Stimulated activated CD8-positive, alpha-beta memory T cell treated with anti-CD3 and anti-CD28 coated beads, Interleukin-7, amount 100 ng/mL, for 4 hours (primary cell): ENCODE measurements around the gene GFOD1.

Source experiments
- DNase-seq, 2 donors: peaks; one replicate each; pipeline ENCODE4 v3.0.0-alpha.2; 2020; ENCODE audit warnings: low read depth in 2 of 2

GFOD1 gene

DNA sequence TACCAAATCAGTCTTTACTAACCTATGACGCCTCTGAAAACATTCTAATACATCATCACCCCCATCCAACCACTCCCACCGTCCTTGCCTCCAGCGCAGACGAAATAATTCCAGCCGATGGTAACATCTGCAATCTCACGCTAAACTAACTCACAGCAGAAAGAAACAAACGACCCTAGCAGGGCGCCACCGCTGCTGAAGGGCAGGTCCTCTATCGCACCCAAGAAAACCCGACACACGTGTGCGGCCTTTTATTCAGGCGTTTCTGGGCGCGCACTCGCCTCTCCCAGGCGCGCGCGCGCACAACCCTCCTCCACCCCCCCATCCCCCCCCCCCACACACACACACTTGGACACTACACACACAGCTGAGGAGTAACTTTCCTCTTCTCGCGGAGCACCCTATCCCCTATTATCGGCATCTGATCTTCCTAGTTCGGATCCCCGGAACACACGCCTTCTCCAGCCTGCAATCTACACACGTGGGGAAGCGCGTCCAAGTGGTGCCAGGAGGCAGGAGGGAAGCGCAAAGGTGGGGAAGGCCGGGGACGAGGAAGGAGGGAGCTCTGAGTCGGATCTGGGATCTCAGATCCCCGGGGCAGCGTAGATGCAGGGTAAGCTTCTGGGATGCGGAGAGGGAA is 1.4 kb downstream of the GFOD1 start:
- DNase-seq: no peak

DNA sequence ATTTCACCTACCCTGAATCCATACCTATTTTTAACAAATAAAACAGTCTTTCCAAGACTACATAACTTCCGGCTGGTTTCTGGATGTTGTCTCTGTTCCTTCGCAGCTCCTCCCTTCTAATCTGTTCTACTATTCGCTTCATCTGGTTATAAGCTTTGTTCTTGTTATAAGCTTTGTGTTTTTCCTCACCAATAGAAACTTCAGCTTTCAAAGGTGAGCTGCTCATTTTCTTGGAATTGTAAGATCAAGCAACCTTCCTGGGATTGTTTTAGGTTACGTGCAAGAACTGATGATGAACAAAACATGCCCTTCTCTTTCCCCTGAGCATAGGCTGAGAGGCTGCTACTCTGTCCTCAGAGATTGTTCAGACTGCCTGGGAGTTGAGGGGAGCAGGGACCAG is 2.1 kb downstream of the GFOD1 start:
- DNase-seq: no peak

DNA sequence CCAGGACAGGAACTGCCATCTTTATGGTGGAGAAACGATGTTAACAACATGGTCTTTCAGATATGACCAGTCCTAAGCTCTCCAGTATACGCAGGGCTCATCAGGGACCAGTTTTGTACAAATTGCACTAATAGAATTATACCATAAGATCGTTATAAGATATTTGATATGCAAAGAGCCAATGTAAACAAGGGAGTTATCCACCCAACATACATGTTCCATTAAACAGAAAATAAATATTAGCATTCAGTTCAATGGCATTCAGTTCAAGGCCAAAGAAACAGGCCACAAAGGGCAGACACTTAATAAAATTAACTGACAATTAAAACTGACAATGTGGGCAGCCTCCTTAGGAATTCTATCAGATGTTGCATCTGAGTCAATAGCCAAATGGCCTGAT is 2.6 kb downstream of the GFOD1 start:
- no peak for DNase-seq

DNA sequence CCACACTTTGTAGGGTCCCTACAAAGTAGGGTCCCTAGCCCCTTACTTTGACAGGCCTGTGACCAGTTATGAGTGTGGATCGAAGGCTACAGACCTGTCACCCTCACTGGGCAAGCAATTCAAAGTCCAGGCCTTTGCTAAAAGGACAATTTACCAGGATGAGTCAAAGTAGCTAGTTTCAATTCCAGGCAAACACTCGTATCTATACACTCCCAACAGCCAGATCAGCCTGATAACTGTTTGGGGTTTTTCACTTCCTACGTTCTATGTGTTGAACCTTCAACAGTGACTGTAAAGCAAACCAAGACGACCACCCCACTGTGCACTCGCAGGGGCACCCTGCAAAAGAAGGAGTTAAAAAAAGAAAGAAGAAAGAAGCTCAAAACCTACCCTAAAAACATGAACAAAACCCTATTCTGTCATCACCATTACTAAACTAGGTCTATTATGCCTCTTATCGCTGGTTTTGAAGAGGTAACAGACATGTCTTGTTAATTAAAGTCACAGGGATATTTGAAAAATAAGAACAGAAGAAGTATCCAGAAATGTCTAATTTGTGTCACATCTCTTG is 3.2 kb downstream of the GFOD1 start:
- no peak for DNase-seq

DNA sequence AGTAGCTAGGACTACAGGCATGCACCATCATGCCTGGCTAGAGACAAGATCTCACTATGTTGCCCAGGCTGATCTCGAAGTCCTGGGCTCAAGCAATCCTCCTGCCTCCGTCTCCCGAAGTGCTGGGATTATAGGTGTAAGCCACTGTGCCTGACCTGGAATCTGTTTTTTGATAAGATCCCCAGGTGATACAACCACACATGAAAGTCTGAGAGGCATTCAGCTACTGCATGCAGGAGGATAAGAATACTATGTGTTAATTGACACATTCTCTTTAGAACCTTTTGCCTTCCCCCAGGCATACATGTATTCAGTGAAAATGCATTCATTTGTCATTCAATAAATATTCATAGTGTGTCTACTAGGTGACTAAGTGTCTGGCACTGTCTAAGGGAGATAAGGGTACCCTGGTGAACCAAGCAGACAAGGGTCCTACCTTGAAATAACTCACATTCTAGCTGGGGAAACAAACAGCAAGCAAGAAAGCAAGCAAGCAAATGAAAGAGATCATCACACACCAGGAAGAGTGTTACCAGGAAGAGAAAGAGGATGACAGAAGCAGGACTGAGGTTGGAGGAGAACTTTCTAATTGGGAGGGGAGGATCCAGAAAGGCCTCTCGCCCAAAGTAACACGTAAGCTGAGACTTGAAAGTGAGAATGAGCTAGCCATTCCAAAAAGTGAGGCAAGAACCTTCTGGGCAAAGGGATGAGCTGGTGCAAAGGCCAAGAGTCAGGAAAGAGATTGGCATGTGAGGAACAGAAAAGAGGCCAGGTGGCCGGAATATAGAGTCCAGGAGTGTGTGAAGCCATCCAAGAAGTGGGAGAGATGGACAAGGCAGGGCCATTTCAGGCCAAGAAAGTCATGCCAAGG is 6.5 kb downstream of the GFOD1 start:
- DNase-seq: no peak

DNA sequence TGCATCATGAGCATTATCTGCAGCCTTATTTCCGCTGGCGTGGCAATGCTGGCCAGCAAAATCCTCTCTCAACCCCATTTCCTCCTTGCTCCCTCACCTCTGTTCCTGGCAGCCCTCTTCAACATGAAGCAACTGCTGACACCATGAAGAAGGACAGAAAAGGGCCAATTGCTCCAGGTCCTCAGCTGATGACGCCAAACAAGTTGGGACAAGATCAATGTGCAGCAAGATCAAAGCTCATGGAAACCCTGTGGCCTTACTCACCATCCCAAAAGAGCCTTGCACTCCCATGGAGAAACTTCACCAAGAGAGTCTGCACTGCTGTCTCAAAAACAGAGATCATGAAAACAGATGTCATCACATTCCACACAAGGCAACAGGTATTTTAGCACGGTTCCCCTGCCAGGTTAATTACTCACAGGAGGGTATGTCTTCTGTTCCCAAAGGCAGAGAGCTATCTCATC is 7.4 kb downstream of the GFOD1 start:
- no peak for DNase-seq

DNA sequence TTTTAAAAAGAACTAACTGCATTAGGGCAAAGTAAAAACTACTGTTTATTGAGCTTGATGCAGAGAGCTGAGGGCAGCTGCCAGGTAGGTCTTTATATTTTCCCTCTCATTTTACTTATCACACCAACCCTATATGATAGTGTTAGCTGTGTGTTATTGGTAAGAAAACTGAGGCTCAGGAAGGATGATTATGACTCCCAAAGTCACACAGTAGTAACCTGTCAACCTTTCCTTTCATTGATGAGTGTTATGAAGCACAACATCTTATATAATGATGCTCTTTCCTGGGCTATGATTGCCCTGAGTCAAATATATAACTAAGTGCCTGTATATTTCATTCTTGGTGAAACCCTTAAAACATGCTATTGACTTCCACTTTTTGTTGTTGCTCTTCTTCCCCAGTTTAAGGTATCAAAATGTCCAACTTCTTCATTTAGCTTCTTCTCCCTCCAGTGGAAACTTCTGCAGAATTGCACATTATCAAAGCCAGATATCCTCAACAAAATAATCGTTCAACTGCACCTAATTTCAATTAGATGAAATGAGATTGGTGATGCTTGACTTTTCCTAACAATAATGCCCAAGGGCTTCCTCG is 8.1 kb downstream of the GFOD1 start:
- no peak for DNase-seq

DNA sequence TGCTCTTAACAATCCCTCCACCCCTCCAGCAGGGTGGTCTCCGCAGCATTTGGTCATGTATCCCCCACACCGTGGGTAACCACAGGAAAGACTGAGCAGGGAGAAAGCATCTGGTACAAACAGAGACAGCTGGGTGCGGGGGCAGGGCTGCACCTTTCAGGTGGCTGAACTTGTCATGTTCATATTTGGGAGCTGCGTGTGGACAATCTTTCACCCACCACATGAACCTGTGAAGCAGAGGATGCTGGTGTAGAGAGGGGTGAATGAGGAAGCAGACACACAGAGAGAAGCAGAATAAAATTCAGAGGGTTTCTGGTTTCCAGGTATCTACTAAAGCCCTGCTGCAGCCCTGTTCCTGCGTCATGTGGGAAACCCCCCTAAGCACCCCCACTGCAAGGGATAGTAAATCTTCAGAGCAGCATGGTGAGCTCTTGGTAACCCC is 8.9 kb downstream of the GFOD1 start:
- no peak for DNase-seq

DNA sequence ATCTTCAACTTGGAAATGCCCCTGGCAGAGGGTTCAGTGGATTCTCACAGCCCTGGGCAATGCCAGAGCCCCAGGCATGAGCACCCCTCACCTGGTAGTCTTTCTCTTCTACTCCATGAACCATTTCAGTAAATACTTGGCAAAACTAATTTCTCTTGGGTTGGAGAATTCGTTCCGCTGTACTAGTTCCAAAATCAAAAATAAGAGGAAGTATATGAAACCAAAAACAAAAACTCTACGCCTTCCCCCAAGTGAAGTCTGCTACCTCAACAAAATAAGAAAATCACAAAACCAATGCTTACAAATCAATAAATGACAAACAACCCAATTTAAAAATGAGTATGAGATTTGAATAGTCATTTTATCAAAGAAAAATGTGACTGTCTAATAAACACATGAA is 12.6 kb downstream of the GFOD1 start:
- DNase-seq: no peak

DNA sequence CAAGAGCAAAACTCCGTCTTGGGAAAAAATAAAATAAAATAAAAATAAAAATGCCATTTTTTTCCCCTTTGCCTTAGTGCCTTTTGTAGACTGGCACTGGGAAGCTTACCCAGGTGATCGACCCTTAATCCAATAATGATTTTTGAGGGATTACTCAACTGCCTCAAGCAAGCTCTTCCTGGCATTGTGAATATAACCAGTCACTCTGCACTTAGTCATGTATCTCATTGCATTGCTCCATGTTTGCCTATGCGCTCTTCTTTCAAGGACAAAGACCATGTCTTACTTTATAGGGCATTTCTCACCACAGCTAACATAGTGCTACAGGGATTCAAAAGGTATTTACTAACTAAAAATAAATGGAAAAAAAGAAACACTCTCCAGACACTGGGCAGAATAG is 13.0 kb downstream of the GFOD1 start:
- DNase-seq: no peak

DNA sequence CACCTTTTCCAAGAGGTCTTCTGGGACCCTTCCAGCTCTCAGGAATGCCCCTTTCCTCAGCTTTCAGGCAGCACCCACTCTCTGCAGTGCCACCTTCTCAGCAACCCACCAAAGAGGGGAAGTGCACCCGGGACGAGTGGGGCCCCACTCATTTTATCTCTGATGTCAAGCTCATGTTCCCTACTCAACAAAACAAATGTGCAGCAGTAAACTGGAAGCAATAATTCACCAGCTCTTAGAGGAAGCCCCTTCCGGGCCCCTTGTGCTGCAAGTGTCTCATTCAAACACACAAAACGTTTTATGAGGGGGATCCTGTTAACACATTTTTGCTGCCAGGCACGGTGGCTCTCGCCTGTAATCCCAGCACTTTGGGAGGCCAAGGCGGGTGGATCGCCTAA is 13.6 kb downstream of the GFOD1 start:
- DNase-seq: no peak

DNA sequence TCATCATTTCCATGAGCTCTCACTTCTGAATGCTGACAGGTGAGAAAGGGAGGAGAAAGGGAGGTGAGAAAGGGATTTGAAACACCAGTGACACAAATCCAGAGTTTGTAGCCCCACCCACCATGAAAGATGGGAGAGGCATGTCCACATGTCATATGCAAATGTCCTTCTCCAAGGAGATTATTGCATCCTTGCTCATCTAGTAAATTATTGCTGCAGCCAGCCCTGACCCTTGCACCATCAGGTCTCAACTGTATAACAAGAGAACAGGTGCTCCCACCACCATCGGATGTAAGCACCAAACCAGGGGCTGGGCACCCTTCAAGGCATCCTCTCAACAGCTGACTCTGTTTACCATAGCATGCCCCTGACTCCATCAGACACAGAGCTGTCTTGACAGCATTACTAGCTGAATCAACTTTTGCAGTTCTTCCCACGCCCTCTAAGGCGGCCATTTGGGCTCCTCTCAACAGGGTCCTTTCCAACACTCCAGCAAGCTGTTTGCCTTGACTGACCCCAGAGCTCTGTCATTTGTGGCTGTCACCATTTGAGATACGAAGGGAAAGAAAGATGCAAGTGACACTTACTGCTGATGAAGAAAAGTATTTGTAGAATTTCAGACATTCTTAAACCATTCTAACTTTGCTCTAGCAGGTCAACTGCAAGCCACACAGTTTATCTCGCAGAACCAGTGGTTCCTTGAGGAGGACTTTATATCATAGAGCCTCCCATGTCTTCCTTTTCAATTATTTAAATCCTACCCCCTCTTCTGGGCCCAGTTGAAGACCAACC is 14.2 kb downstream of the GFOD1 start:
- no peak for DNase-seq

DNA sequence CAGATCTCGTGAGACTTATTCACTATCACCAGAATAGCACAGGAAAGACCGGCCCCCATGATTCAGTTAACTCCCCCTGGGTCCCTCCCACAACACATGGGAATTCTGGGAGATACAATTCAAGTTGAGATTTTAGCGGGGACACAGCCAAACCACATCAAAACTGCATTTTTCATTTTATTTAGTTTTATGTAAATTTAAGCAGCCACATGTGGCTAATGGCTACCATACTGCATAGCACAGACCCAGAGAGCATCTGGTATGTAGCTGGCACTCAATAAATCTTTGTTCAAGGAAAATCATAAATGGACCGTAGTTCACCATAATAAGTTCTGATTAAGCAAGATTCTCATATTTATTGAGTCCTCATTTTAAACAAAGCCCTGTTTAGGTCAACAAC is 15.3 kb downstream of the GFOD1 start:
- no peak for DNase-seq

DNA sequence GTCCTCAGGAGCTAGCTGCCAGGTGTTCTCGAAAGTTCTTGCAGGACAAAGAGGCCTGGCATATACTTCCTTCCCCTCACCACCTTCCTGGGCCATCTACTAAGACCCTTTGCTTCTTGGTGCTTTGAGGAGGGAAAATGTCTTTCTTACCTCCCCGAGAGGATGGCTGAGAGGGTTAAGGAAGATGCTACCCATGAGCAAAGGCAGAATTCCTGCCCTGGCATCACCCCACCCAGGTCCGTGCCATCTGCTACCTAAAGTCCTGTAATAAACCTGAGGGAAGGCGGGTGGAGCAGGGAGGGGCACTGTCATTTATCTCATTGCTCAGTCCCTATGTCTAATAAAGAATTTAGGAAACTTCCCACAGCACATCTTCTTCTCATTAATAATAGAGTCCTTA is 16.2 kb downstream of the GFOD1 start:
- no peak for DNase-seq

DNA sequence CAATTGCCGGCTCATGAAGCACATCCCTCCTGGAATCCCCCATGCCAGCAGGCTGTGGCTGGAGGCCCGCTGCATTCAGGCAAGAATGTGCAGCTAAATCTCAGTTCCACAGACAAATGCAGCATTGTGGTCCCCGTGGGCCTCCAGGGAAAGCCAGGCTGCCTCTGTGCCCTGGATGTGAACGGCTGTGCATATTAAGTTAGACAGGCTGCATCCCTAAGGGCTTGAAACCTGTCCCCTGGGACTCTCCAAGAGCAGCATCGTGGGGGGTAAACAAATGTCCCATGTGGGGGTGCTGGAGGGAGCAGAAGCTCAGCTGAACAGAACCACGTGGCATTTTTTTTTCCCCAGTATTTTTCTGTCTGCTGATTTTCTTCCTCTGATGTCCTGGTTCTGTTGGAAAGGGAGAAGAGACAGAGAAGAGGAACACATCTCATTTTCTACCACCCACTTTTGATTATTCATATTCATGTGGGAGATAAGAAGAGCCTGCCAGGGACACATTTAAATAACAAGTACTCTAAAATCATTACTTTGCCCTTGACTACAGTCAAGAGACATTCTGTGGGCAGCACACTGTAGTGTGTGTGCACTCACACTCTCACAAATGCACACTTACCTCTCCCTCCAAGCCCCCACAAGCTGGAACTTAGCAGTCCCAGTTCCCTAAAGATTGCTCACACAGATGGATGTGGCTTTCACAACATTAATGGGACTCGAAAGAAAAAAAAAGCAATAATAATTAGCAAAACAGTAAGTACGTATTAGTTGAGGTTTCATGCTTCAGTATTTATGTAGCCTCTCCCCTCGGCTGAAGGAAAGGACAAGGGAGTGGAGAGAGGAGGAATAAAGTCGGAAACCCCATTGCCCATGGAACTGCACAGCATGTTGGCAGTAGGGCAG is 16.9 kb downstream of the GFOD1 start:
- no peak for DNase-seq

DNA sequence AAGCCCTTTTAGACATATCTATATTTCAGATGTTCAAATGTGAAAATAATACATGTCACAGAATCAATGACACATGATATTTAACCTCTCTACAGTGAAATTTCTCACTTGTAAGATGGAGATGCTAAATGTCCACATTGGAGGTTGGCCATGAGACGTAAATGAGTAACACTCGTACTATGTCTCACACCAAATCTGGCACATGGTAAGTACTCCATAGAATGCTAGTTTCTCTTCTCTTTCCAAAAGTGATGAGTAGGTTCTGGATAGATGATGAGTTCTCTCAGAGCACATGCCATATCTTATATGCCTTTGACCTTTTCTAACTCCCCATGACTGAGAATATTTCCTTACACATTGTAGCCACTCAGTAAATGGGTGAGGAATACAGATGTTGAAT is 17.7 kb downstream of the GFOD1 start:
- DNase-seq: no peak

DNA sequence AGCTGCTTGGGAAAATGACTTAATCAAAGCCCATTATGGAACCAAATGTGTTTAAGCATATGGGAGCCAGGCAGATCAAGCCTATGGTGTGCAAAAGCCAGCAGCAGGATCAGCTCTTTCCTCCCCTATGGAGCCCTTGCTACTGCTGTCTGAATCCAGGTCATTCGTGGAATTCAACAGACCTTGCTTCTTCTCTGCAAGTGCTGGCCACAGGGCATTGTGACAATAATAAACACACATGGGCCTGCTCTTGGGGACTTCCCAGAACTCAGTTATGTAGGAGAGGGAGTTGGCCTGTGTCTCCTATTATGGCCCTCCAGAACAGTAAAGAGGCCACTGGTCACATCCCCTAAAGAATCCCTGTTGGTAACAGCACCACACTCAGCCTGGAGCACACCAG is 18.6 kb downstream of the GFOD1 start:
- no peak for DNase-seq

DNA sequence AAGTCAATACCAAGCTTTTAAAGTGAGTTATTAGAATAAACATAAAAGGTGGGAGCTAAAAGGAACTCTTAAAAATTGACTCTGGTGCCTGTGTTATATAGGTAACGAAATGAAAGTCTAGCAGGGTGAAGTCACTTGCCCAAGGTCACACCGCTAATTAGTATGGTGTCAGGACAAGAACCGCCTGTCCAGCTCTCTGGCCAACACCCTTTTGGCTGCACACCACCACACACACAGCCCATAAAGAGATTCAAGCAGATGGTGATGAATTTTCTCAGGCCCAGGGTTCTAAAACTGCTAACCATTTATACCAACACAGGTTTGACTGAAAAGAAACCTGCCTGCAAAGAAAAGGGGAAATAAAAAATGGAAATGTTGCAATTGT is 20.2 kb downstream of the GFOD1 start:
- no peak for DNase-seq

DNA sequence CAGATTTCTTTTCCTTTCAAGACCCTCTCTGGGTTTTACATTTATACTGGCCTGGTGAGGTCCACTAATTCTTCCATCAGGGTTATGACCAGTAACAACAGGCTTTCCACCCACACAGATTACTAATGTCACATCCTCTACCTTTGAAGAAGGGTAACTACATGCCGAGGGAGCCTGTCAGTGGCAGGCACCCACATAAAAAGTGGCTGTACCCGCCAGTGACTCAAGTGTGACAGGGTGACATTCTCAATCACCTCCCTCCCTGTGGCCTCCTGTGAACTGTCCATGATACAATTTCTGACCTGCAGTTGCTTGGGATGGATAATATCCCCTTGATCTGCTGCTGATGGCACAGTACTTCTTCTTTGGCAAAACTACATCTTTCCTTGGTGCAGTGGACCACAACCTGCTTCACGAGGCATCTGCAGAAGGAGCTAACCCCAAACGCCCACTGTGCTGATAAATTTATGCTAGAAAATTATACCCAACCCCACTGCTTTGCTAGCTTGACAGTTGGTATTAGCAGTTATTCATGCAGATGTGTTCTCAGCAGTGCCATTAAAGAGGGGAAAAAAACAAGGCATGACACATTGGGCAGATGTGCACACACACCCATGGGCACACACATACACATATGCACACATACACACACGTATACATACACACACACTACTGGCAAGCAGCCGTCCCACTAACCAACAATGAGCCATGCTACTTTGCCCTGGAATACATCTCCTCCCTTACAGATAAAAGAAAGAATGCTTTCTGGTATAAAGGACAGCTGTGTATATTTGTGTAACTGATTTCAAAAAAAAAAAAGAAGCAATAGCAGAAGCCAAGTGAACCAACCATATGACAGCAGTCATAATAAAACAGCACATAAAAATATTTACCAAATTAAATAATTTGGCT is 20.8 kb downstream of the GFOD1 start:
- no peak for DNase-seq

DNA sequence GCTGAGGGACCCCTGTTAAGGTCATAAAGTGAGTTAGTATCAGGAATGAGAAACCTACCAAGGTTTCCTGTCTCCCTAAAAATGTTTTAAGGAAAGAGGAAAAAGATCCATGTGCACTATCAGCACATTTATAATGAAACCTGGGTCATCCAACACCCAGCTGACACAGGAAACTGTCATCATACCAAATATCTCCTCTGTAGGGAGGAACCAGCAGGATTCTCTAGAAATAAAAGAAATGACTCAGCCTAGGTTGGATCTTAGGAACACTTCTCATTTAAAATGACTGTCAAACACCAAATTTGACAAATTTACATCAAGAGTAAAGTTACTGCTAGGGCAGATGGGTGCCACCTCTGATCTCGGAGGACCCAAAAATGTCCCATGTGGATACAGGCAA is 21.7 kb downstream of the GFOD1 start:
- DNase-seq: no peak
